ENCODE measurements around the gene RUSC1. TPM values are rescaled to one million over a fixed set of nuclear protein-coding genes. Genes with fewer than 3 reads are reported as not detected.

RUSC1 gene
- total RNA-seq, 1 experiment from 2014 or later = 68.8 TPM

- peak; percentile 48; the same call in 1 of the 2 replicates for TF ChIP-seq ZNF281 (CRISPR knock-in tag; IDR thresholded peaks at IDR 0.05)
- no peak for TF ChIP-seq IRF1 (CRISPR knock-in tag; IDR thresholded peaks at IDR 0.05)
- TF ChIP-seq HMGXB4 (CRISPR knock-in tag; IDR thresholded peaks at IDR 0.05) = no peak; the same call in 1 of the 2 replicates
- 0 out of 2 replicates have a peak, but pooled peaks have one; percentile 47 for TF ChIP-seq SMAD3 (CRISPR knock-in tag; IDR thresholded peaks at IDR 0.05; ENCODE audit: borderline replicate concordance)
- peak; percentile 83 for TF ChIP-seq SP1 (CRISPR knock-in tag; conservative IDR thresholded peaks at IDR 0.05)
- no peak for TF ChIP-seq E2F4 (CRISPR knock-in tag; IDR thresholded peaks at IDR 0.05; ENCODE audit: borderline replicate concordance, low read depth)
- peak; percentile 14; the same call in 1 of the 2 replicates for TF ChIP-seq MLX (CRISPR knock-in tag; IDR thresholded peaks at IDR 0.05)
- TF ChIP-seq E2F5 (CRISPR knock-in tag; IDR thresholded peaks at IDR 0.05) = peak; percentile 81; the same call in 1 of the 2 replicates
- no peak for TF ChIP-seq JUN (CRISPR knock-in tag; IDR thresholded peaks at IDR 0.05)
- TF ChIP-seq OVOL2 (CRISPR knock-in tag; IDR thresholded peaks at IDR 0.05; ENCODE audit: borderline replicate concordance) = no peak
- 0 out of 2 replicates have a peak, but pooled peaks have one; percentile 46 for TF ChIP-seq E2F1 (CRISPR knock-in tag; IDR thresholded peaks at IDR 0.05)
- peak; percentile 77 for TF ChIP-seq NFYB (CRISPR knock-in tag; conservative IDR thresholded peaks at IDR 0.05; ENCODE audit: low read depth)
- TF ChIP-seq NFE2L1 (CRISPR knock-in tag; IDR thresholded peaks at IDR 0.05) = peak; percentile 56; the same call in 1 of the 2 replicates
- TF ChIP-seq USF2 (CRISPR knock-in tag; IDR thresholded peaks at IDR 0.05) = peak; percentile 99
- TF ChIP-seq USF1 (CRISPR knock-in tag; IDR thresholded peaks at IDR 0.05) = peak; percentile 99
- TF ChIP-seq TEAD1 (CRISPR knock-in tag; IDR thresholded peaks at IDR 0.05) = peak; percentile 71; the same call in 1 of the 2 replicates
- TF ChIP-seq CBFB (CRISPR knock-in tag; IDR thresholded peaks at IDR 0.05; ENCODE audit: low read depth) = 0 out of 2 replicates have a peak, but pooled peaks have one; percentile 2
- no peak for TF ChIP-seq MYBL2 (CRISPR knock-in tag; IDR thresholded peaks at IDR 0.05)
Measured at GRCh38 chr1:155324037-155324716, 3.5 kb downstream of the RUSC1 start (continued).

All from WTC11 (cell line).